RWPE2 (cell line): ENCODE data around the gene CYB5A.

ENCODE experiments used
- ATAC-seq: fragments of 200-7000 bp; cut with Tn5 transposase; 3 replicates; pipeline ENCODE4 v1.9.1; 2021; ENCODE audit warnings: low read depth
- DNase-seq: peaks from one replicate; pipeline ENCODE4 v3.0.0-alpha.2; 2020; ENCODE audit warnings: low spot score
- H3K27ac ChIP-seq: fragments of 450-650 bp; 2 replicates; pipeline ENCODE4 v1.5.1; 2017; ENCODE audit warnings: mild to moderate bottlenecking; ENCODE audit not compliant: poor library complexity, severe bottlenecking
- H3K27me3 ChIP-seq: fragments of 250-450 bp; sonication (Bioruptor Pico); 2 replicates; pipeline ENCODE4 v1.5.1; 2021; ENCODE audit warnings: mild to moderate bottlenecking, moderate library complexity; ENCODE audit not compliant: insufficient read depth, poor library complexity, severe bottlenecking
- H3K36me3 ChIP-seq: fragments of 250-450 bp; sonication (Bioruptor Pico); 2 replicates; pipeline ENCODE4 v1.5.1; 2020; ENCODE audit warnings: low read depth, mild to moderate bottlenecking, moderate library complexity
- H3K4me1 ChIP-seq: fragments of 250-450 bp; sonication (Bioruptor Pico); 2 replicates; pipeline ENCODE4 v1.5.1; 2021; ENCODE audit warnings: mild to moderate bottlenecking, moderate library complexity; ENCODE audit not compliant: insufficient read depth, poor library complexity, severe bottlenecking
- H3K4me3 ChIP-seq: fragments of 250-450 bp; sonication (Bioruptor Pico); 2 replicates; pipeline ENCODE4 v1.5.1; 2021; ENCODE audit warnings: mild to moderate bottlenecking, moderate library complexity; ENCODE audit not compliant: severe bottlenecking
- H3K9me3 ChIP-seq: fragments of 250-450 bp; sonication (Bioruptor Pico); 2 replicates; pipeline ENCODE4 v1.5.1; 2021; ENCODE audit warnings: mild to moderate bottlenecking, moderate library complexity; ENCODE audit not compliant: severe bottlenecking
- CTCF ChIP-seq: fragments of 450-650 bp; IDR thresholded peaks from one replicate; pipeline ENCODE4 v1.5.1; 2017; ENCODE audit warnings: mild to moderate bottlenecking, moderate library complexity; ENCODE audit not compliant: poor library complexity, severe bottlenecking

CYB5A gene

GRCh38 chr18:74274700-74275099 lies 17.1 kb downstream of the CYB5A start:
- no peaks in the 10 kb centered on the region for H3K9me3 ChIP-seq
- DNase-seq (no peak), ATAC-seq (no peak)
- H3K27ac ChIP-seq, result no peak overlapping the region
- TF ChIP-seq CTCF, result no peak
- H3K4me1 ChIP-seq, result no peaks in the 10 kb centered on the region
- no peak overlapping the region for H3K4me3 ChIP-seq
- H3K36me3 ChIP-seq, result no peaks in the 10 kb centered on the region
- no peaks in the 10 kb centered on the region for H3K27me3 ChIP-seq

GRCh38 chr18:74273394-74273793 lies 18.4 kb downstream of the CYB5A start:
- no peak overlapping the region for H3K4me3 ChIP-seq
- no peak for DNase-seq
- no peak for TF ChIP-seq CTCF
- no peaks in the 10 kb centered on the region for H3K4me1 ChIP-seq
- no peaks in the 10 kb centered on the region for H3K9me3 ChIP-seq
- no peak for ATAC-seq
- H3K27me3 ChIP-seq, result no peaks in the 10 kb centered on the region
- no peaks in the 10 kb centered on the region for H3K36me3 ChIP-seq
- H3K27ac ChIP-seq, result no peak overlapping the region

GRCh38 chr18:74271635-74272034 lies 20.1 kb downstream of the CYB5A start:
- no peaks in the 10 kb centered on the region for H3K9me3 ChIP-seq
- H3K36me3 ChIP-seq, result no peaks in the 10 kb centered on the region
- H3K4me3 ChIP-seq, result no peak overlapping the region
- no peaks in the 10 kb centered on the region for H3K4me1 ChIP-seq
- H3K27me3 ChIP-seq, result no peaks in the 10 kb centered on the region
- no peak overlapping the region for H3K27ac ChIP-seq
- DNase-seq, result no peak
- TF ChIP-seq CTCF, result no peak
- ATAC-seq, result no peak

- Histone ChIP-seq H3K4me3 (no peak overlapping the region), H3K27ac (no peak overlapping the region), H3K36me3 (no peaks in the 10 kb centered on the region), H3K9me3 (no peaks in the 10 kb centered on the region), H3K4me1 (no peaks in the 10 kb centered on the region), H3K27me3 (no peaks in the 10 kb centered on the region)
- ATAC-seq (no peak), DNase-seq (no peak)
- no peak for TF ChIP-seq CTCF
These were observed 22.7 kb downstream of the CYB5A start for GRCh38 chr18:74268933-74269620.

- no peaks in the 10 kb centered on the region for H3K27me3 ChIP-seq
- H3K36me3 ChIP-seq, result no peaks in the 10 kb centered on the region
- TF ChIP-seq CTCF, result no peak
- H3K27ac ChIP-seq, result no peak overlapping the region
- no peak overlapping the region for H3K4me3 ChIP-seq
- no peaks in the 10 kb centered on the region for H3K9me3 ChIP-seq
- H3K4me1 ChIP-seq, result no peaks in the 10 kb centered on the region
- no peak for DNase-seq
- ATAC-seq, result no peak
These were observed 23.6 kb downstream of the CYB5A start for GRCh38 chr18:74268175-74268574.
